GM18951 (cell line): ENCODE measurements around the gene GTSE1.

ENCODE experiments used
- POLR2A ChIP-seq: IDR thresholded peaks from 4 replicates; pipeline ENCODE4 v1.6.1; 2011; ENCODE audit warnings: mild to moderate bottlenecking; ENCODE audit not compliant: insufficient read length, insufficient read depth; ENCODE audit errors: extremely low read depth
- in situ Hi-C: fragments of 300-500 bp; cut with MboI; formaldehyde crosslinking; loops from one replicate; pipeline ENCODE4 v1.12.0; 2022; ENCODE audit warnings: low sequenced_read_pairs, mixed read lengths, inconsistent platforms; ENCODE audit not compliant: unreplicated experiment

Gene GTSE1

DNA sequence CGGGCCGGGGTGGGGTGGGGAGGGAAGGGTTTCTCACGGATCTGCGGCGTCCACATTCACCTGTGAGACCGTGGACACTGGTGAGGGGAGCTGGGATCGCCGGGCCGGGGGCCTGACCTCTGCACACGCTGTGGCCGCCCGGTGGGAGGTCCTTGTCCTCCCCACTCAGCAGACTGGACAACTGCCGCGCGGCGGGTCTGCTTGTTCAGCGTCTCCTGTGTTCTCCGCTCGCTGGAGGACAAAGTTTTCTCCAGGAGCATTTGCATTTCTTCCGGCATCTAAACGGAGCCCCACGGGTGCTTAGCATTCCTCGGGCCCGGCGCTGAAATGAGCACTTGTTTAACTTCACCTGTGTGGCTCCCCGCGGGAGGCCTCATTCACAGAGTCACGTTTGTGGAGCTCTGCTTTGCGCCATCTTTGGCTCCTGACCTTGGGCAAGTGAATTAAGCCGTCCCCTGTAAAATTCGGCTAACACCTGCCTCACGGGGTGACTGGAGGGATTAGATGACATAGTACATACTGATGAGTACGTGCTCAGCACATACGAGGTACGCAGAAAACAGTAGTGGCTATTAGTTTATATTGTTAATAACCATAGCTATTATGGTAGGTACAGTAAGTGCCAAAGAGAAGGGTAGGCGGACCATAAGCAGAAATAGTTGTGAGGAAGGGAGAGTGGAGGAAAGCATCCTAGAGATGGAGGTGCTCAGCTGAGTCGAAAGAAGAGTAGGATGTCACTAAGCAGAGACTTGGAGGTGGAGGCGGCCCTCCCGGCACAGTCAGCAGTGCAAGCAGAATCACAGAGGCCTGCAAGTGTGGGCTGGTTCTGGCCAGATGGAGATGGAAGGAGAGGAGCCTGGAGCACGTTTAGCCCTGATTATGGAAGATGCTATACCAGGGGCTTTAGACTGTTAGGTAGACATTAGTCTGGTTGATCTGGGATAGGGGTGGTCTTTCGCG is 39.7 kb downstream of the GTSE1 start:
- in situ Hi-C loops, result no loop called here

DNA sequence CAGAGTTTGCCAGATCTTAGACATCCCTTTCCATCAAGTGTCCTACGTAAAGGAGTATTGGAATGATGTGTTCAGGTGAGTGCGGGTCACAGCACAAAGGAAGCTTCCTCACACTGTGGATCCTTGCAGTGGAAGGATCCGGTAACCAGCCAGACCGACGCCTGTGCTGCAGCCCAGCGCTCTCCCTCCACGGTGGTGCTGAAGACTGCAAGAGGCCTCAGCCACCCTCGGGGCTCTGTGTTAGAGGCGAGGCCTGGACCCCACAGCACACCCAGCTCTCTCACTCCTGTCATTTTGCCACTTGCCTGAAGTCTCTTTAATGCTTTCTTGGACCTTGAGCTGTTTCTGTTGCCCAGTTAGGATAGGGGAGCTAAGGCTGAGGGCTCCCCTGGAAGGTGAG is 41.2 kb downstream of the GTSE1 start:
- no peak for TF ChIP-seq POLR2A
- in situ Hi-C loops, result no loop called here

More for the DNA sequence above, 39.7 kb downstream of the GTSE1 start:
- TF ChIP-seq POLR2A, result no peak

DNA sequence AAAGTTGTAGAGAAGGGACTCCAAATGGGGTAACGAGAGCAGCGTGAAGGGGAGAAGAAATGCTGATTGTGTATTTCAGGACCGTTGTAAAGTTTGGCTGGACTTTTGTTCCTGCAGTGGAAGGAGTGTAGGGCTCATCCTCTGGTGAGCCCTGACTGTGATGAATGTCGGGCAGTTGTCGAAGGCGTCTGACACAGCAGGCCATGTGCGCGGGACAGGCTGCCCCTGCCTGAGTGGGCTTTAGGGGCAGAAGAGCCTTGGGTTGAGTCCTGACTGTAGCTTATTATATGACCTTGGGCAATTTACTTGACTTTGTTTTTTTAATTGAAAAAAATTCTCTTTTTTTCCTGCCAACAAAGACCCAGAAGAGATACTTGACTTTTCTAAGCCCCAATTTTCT is 42.0 kb downstream of the GTSE1 start:
- in situ Hi-C loops, result no loop called here
- no peak for TF ChIP-seq POLR2A

DNA sequence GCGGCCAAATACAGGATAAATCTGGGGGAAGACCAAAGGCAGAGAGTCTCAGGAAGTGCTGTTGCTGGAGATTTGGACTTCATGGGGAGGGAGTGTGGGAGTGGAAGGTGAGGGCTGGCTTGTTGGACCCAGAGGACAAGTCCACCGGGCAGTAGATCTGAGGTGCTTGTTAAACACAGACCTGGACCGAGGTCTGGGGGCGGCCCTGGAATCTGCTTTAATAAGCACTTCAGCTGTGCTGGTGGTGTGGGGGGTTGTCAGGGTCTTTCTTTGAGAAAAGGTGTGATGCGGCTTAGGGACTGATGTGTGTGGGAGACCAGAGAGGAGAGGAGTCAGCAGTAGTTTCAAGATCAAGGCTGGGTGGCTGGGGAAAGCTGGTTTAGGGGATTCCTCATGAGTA is 43.3 kb downstream of the GTSE1 start:
- in situ Hi-C loops, result no loop called here
- TF ChIP-seq POLR2A, result no peak

DNA sequence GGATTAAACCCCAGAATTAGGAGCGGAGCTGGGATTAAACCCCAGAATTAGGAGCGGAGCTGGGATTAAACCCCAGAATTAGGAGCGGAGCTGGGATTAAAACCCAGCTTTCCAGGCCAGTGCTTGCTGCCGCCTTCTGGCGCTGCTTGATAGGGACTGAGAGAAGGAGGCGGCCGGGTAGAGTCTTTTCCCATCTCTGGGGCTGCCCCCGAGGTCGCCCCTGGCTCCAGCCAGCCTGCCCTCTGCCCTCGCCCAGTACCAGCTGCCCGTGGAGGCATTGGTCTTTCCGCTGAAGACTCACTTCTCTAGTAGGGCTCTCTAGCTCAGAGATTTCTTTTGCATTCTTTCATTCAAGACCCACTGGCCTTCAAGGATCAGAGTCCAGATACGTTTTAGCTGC is 44.0 kb downstream of the GTSE1 start:
- in situ Hi-C loops, result no loop called here
- TF ChIP-seq POLR2A, result no peak

DNA sequence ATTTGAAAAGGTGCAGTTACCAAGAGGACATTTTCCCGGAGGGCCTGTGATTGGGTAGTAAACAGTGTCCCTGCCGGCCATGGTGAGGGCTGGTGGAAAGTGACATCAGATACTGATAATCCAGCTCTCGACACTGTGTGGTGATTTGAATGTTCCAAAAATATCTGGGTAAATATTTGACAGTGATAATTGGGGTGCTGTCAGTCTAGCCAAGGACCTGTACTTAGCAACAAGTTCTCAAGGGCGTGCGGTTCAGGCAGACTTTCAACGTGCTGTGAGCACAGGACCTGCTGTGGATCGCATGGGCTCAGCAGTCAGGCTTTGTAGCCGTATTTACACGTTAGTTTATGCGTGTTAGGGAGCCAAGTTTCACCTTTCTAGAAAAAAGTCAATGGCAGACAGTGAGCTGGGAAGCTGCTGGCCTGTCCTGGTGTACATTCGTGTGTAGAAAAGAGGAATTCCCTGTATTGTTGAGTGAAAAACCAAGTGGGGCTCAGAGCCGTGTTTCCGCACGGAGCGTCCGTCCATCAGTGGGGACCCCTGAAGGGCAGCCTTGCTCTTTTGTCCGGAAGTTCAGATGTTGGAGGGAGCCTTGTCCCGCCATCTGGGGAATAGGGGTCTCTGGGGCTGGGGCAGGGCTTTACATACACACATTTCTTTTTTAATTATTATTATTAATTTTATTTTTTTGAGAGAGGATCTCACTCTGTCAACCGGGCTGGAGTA is 50.2 kb downstream of the GTSE1 start:
- in situ Hi-C loops, result no loop called here
- no peak for TF ChIP-seq POLR2A

DNA sequence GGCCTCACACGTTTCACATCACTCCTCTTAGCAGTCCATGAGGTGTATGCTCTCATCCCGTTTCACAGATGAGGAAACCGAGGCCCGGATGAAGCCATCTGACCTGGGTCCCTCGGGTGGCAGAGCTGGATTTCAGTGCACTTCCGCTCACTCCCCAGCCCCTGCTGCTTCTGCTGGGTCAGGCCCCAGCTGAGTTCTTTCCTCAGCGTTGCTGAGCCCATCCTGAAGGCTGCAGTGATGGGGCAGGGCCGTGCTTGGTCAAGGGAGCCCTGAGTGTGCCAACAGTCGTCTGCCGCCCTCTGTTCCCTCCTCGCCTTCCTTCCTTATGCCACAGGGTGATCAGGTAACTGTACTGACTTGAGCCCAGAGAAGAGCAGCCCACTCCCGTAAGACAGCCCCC is 51.0 kb downstream of the GTSE1 start:
- no peak for TF ChIP-seq POLR2A
- in situ Hi-C loops, result no loop called here

DNA sequence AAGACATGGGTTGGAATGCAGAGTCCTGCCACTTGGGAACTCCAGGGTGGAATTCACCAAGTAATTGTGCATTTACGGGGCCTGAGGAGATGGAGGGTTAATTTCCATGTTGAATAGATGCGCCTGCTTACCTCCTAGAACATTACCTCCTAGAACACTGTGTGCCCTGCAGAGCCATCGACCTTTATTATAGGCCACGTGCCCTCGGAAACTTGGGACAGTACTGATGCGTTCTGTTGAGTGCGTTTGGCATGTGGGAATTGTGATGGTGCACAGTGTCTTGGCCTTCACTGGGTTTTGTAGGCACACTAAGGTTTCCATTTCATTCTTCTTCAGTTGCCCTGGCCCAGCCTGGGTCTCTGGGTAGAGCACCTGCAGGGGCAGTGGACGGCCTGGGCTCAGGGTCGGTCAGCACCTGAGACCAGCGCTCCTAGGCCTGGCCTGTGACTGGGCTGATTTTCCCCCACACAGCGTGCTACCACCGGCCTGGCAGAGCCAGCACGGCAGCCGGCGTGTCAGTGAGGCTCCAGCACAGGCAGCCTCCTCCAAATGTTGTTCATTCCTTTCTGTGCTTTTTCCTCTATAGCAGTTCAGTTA is 51.5 kb downstream of the GTSE1 start:
- no peak for TF ChIP-seq POLR2A
- in situ Hi-C loops, result no loop called here

DNA sequence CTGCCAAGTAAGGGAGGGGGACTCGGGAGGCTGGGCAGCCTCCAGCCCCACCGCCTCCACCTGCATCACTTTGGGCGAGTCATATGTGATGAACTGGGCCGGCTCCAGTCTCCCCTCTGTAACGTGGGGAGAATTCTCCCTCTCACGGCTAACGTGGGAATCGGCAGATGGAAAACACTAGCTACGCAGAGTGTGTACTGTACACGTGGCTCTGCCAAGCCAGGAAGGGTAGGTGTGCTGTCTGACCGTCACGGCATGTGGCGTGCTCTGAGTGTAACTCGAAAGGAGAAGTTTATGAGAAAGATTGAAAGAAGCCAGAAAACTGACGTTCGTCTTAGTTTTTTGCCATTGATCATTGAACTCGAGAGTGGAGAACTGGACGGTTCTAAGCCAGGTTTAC is 52.6 kb downstream of the GTSE1 start:
- in situ Hi-C loops, result no loop called here
- no peak for TF ChIP-seq POLR2A

DNA sequence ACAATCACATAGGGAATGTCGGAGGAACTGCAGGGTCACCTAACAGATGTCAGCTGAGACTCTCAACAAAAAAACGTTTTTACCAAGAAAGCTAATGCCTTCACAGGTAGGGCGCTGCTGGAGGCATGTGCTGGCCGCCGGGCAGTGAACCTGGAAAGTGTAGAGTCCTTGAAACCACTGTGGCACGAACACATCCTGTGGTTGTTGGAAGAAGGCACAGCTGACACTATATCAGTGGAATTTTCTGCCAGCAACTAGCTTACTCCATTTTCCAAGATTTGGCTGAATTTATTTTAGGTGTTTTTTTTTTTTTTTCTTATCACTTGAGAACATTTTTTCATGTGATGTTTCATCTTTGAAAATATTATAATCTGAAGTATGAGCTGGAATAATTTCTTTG is 53.0 kb downstream of the GTSE1 start:
- no peak for TF ChIP-seq POLR2A
- in situ Hi-C loops, result no loop called here

DNA sequence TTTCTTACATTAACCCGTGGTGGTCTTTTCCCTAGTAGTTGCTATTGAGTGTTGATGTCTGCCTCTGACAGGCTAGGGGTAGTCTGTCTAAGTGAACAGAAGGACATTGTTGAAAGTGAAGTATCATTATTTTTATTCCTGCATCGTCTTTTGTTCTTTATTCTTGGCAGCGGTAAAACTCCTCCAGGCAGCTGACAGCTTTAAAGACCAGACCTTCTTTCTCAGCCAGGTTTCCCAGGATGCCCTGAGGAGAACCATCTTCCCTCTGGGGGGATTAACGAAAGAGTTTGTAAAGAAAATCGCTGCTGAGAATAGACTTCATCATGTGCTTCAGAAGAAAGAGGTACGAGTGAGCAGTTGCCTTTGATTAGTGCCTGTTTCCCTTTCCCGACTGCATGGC is 53.5 kb downstream of the GTSE1 start:
- in situ Hi-C loops, result no loop called here
- TF ChIP-seq POLR2A, result no peak

DNA sequence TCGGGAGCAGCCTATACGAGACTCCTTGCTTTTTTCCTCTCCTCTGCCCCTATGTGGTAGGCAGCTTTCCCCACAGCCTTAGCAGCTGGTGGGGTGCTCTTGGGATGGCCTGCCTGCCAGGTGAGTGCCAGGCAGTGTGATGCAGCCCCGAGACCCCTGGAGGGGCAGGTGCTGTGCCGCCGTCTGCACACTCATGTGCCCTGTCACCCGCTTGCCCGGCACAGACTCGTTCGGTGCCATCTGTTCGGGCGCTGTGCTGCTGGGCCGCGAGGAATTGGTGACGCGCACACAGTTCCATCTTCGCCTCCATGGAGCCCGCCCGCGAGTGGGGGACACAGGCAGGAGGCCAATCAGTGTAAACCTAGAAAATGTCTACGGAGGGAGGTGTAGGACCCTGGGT is 54.0 kb downstream of the GTSE1 start:
- in situ Hi-C loops, result no loop called here
- no peak for TF ChIP-seq POLR2A

DNA sequence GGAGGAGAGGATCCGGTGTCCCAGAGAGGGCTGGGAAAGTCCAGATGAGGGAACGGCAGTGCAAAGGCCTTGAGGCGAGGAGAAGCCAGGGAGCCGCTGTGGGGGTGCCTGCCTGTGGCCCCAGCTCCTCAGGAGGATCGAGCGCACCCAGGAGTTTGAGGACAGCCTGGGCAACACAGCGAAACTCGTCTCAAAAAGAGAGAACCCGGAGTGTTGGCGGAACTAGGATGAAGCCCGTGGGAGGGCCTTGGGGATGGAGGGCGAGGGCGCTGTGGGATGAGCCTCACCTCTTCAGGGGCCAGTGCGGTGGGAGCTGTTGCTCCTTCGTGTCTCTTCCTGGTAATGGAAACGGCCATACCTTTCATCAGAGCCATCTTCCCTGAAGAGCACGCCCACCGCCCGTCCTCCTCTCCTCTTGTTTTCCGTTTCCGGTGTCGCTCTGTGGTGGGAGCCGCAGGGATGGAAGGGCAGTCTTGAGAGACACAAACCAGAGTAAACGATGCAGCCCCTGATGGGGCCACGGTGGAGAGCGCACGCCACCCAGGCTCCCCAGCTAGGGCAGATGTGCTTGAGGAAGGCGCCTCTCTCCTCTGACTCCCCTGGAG is 54.6 kb downstream of the GTSE1 start:
- no peak for TF ChIP-seq POLR2A
- in situ Hi-C loops, result no loop called here
